GM12801 (cell line): Measurements from ENCODE around the gene CDC26.

ENCODE experiments used
- TF ChIP-seq, protein P1 (sequence below): IDR thresholded peaks from one replicate; pipeline ENCODE4 v1.5.1; 2011; ENCODE audit warnings: control low read depth; ENCODE audit not compliant: insufficient read length; ENCODE audit errors: extremely low read depth

The CDC26 gene

DNA sequence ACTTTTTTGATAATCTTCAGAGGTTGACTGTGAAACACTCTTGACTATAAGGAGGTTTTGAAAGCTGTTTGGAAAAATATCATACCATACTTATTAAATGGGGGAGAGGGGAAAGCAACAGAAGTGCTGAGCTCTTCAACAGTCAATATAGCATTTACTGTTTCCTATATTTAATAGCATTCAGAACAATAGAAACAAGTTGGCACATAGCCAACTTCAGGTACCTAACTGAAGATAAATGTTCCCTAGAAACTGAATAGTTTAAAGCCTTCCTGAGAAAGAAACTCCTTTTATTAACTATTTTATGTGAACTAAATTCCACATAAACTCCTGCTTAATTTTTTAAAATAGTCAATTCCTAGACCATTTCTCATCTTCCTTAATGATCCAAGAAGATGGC lies 27.7 kb downstream of the CDC26 start:
- TF ChIP-seq, protein P1, sequence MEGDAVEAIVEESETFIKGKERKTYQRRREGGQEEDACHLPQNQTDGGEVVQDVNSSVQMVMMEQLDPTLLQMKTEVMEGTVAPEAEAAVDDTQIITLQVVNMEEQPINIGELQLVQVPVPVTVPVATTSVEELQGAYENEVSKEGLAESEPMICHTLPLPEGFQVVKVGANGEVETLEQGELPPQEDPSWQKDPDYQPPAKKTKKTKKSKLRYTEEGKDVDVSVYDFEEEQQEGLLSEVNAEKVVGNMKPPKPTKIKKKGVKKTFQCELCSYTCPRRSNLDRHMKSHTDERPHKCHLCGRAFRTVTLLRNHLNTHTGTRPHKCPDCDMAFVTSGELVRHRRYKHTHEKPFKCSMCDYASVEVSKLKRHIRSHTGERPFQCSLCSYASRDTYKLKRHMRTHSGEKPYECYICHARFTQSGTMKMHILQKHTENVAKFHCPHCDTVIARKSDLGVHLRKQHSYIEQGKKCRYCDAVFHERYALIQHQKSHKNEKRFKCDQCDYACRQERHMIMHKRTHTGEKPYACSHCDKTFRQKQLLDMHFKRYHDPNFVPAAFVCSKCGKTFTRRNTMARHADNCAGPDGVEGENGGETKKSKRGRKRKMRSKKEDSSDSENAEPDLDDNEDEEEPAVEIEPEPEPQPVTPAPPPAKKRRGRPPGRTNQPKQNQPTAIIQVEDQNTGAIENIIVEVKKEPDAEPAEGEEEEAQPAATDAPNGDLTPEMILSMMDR: no peak

DNA sequence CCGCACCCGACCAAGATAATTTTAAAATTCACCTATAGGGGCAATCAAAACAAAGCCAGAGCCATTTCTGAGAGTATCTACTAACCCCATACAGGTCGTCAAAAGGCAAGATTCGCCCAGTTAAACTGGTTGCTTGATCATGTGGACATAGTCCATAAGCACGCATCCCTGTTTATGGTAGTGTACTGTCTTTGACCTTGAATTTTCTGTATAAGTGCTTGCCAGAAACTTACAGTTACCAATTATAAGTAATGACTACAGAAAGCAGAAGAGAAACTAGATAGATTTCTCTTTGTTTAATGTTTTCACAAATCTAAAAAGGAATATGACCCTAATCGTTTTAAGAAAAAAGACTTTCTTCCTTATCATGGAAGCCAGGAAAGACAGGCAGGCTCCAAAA lies 28.4 kb downstream of the CDC26 start:
- TF ChIP-seq, protein P1: no peak

DNA sequence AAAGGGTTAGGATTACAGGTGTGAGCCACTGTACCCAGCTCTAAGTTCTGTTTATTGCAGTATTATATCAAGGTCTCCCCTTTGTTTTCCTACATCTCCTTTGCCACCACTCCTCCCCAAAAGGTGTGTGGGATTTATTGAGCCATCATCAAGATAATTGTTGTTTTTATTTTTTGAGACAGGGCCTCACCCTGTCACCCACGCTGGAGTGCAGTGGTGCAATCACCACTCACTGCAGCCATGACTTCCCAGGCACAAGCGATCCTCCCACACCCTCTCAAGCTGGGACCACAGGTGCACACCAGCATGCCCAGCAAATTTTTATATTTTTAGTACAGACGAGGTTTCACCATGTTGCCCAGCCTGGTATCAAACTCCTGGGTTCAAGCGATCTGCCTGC lies 29.5 kb downstream of the CDC26 start:
- TF ChIP-seq, protein P1: no peak

DNA sequence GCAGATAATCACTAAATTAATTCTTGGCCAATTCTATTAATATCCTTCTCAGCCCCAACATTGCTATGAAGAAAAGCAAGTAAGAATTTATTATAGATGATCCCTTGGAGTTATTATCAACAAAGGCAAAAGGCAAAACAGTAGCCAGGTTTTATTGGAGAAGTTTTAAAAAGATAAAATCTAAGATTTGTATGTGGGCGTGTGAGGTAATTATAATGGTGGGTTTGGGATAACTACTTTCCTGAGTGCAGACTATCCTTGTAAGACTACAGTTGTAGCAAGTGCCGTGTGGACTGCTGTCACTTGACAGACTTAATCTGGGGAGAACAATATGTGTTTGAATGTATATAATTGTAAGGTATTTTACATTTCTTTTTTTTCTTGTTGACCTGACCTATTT lies 30.8 kb downstream of the CDC26 start:
- TF ChIP-seq, protein P1: no peak

DNA sequence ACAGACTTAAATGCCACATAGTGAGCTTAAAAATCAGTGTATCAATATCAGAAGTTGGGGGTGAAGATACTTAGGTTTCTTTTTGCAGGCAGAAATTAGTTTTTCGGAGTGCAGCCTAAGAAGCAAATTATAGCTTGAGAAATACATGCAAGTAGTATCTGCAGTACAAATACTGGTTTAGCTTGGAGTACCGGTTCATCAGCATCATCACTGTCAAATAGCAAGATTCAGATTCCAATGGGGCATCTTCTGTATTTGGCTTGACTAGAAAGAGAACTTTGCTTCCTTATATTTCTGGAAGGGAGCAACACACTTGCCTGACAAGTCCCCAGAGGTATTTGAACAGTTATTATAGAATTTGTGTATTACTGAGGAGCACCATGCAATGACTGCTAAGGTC lies 34.2 kb downstream of the CDC26 start:
- TF ChIP-seq, protein P1: no peak

DNA sequence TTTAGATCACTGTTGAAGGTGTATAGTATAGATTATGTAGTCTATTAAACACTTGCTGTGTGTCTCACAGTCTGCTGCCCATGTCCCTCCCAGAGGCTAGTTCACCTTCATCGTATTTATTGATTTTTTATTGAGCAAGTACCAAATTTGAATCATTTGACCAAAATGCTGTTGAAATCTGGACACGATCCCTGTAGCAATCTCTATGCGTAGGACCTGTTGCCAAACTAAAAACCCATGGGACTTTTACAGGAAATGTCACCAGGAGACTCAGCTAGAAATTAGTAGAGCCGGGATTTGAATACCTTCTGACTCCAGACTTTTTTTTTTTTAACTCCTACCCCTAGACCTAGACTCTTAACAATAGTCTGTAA lies 36.5 kb downstream of the CDC26 start:
- TF ChIP-seq, protein P1: no peak

DNA sequence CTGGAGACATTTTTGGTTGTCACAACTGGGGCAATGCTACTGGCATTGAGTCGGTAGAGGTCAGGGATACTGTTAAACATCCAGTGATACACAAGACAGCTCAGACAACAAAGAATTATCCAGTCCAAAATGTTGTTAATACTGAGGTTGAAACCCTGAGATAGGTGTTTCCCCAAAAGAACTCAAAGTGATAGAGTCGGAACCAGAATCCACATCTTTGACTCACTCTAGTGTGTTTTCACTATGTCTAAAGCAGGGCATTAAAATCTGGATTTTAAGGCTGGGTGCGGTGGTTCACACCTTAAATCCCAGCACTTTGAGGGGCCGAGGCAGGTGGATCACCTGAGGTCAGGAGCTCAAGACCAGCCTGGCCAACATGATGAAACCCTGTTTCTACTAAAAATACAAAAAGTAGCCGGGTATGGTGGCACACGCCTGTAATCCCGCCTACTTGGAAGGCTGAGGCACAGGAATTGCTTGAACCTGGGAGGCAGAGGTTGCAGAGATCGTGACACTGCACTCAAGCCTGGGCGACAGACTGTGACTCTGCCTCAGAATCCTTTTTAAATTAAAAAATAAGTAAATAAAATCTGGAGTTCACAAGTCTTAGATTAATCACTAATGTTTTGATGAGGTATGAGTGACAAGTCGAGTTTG lies 37.0 kb downstream of the CDC26 start:
- TF ChIP-seq, protein P1: no peak
